PC-9 (cell line): Measurements from ENCODE around the gene RXFP2.

ENCODE experiments used
- CTCF ChIP-seq: fragments of 200-600 bp; sonication (generic); conservative IDR thresholded peaks from 2 replicates; pipeline ENCODE4 v1.6.1; 2017; ENCODE audit warnings: mixed run types, antibody characterized with exemption, mild to moderate bottlenecking, moderate library complexity
- EZH2 ChIP-seq: fragments of 200-600 bp; sonication (generic); IDR thresholded peaks from 2 replicates; pipeline ENCODE4 v1.8.0; 2017; ENCODE audit warnings: antibody characterized with exemption, low read depth

- TF ChIP-seq CTCF (no peak), EZH2 (no peak)
Measured at GRCh38 chr13:31805841-31806240, 66.5 kb downstream of the RXFP2 start.
